PFSK-1 (cell line): ENCODE measurements around the gene PIGS.

Experiments
- POLR2AphosphoS5 ChIP-seq: IDR thresholded peaks from 2 replicates; pipeline ENCODE4 v1.6.1; 2012; ENCODE audit warnings: low read depth, mild to moderate bottlenecking, control low read depth, low read length, moderate library complexity
- REST ChIP-seq, 2 experiments: IDR thresholded peaks; 2 replicates each; pipeline versions ENCODE4 v1.6.1 to v1.8.0; 2011 to 2012; ENCODE audit warnings: low read depth in 2 of 2, low read length in 2 of 2, control low read depth in 1 of 2, inconsistent platforms in 1 of 2, mild to moderate bottlenecking in 1 of 2, moderate library complexity in 1 of 2; ENCODE audit not compliant: insufficient read depth in 1 of 2

GRCh38 chr17:28584434-28584833, 13.1 kb upstream of the PIGS start:
- TF ChIP-seq POLR2AphosphoS5, result no peak
- TF ChIP-seq REST (IDR thresholded peaks at IDR 0.05; ENCODE audit: insufficient read depth in 1 of 2, low read depth in 2 of 2, low read length in 2 of 2), result no peak
